OCI-LY3 (cell line): ENCODE results near the gene CD28.

Experiments
- H2AFZ ChIP-seq: fragments of 200-600, 300-600 bp; shearing (Covaris generic); 2 replicates; pipeline ENCODE4 v1.6.0; 2014; ENCODE audit warnings: antibody characterized with exemption, low read depth, low read length
- H3K27ac ChIP-seq: fragments of 200-600, 300-600 bp; sonication (generic); 2 replicates; pipeline ENCODE4 v1.5.1; 2014; ENCODE audit warnings: mild to moderate bottlenecking, low read length, moderate library complexity, mixed read lengths
- H3K27me3 ChIP-seq: fragments of 200-600, 300-600 bp; sonication (generic); 2 replicates; pipeline ENCODE4 v1.6.1; 2014; ENCODE audit warnings: low read depth, low read length, mixed read lengths
- H3K36me3 ChIP-seq: fragments of 200-600, 300-600 bp; sonication (generic); replicated peaks from 2 replicates; pipeline ENCODE3; 2014; ENCODE audit warnings: low read depth, low read length, mixed read lengths
- H3K4me1 ChIP-seq: fragments of 300-600, 200-600 bp; sonication (generic); 2 replicates; pipeline ENCODE4 v1.6.1; 2014; ENCODE audit warnings: low read length, mixed read lengths
- H3K4me2 ChIP-seq: fragments of 200-600, 300-600 bp; sonication (generic); 2 replicates; pipeline ENCODE4 v1.6.1; 2014; ENCODE audit warnings: low read length, mixed read lengths
- H3K4me3 ChIP-seq: fragments of 300-600, 200-600 bp; sonication (generic); 2 replicates; pipeline ENCODE4 v1.5.1; 2014; ENCODE audit warnings: antibody characterized with exemption, mild to moderate bottlenecking, low read length, moderate library complexity
- H3K79me2 ChIP-seq: fragments of 300-600, 200-600 bp; shearing (Covaris generic); 2 replicates; pipeline ENCODE4 v1.6.1; 2014; ENCODE audit warnings: mild to moderate bottlenecking, low read length, mixed read lengths
- H3K9ac ChIP-seq: fragments of 300-600, 200-600 bp; shearing (Covaris generic); 2 replicates; pipeline ENCODE4 v1.6.0; 2014; ENCODE audit warnings: mild to moderate bottlenecking, low read length, moderate library complexity
- H3K9me3 ChIP-seq: fragments of 200-600, 300-600 bp; shearing (Covaris generic); 2 replicates; pipeline ENCODE4 v1.6.1; 2014; ENCODE audit warnings: low read length, mixed read lengths; ENCODE audit not compliant: insufficient read depth
- H4K20me1 ChIP-seq: fragments of 200-600, 300-600 bp; sonication (generic); 2 replicates; pipeline ENCODE4 v1.6.1; 2016; ENCODE audit warnings: low read length, mixed read lengths; ENCODE audit not compliant: insufficient read depth
- CTCF ChIP-seq: fragments of 200-600, 300-600 bp; sonication (generic); IDR thresholded peaks from 2 replicates; pipeline ENCODE4 v1.5.1; 2014; ENCODE audit warnings: antibody characterized with exemption, low read length, low read depth
- EZH2phosphoT487 ChIP-seq: fragments of 200-600 bp; shearing (Covaris generic); IDR thresholded peaks from 2 replicates; pipeline ENCODE4 v1.6.1; 2018; ENCODE audit warnings: antibody characterized with exemption, mixed run types, low read depth

CD28 gene

GRCh38 chr2:203743441-203743981 lies 37.1 kb downstream of the CD28 start:
- H3K27me3 ChIP-seq: no peaks in the 10 kb centered on the region
- peaks cover 5% of the 10 kb centered on the region; the same call in 1 of the 2 replicates for H3K4me1 ChIP-seq
- no peak overlapping the region for H3K9ac ChIP-seq
- no peak overlapping the region for H2AFZ ChIP-seq
- H3K4me2 ChIP-seq: no peak overlapping the region
- no peaks in the 10 kb centered on the region for H3K36me3 ChIP-seq
- H3K9me3 ChIP-seq: no peaks in the 10 kb centered on the region
- no peak overlapping the region for H3K4me3 ChIP-seq
- H4K20me1 ChIP-seq: no peaks in the 10 kb centered on the region
- TF ChIP-seq EZH2phosphoT487 (no peak), CTCF (no peak)
- H3K79me2 ChIP-seq: no peaks in the 10 kb centered on the region
- H3K27ac ChIP-seq: no peak overlapping the region

GRCh38 chr2:203744091-203744490 lies 37.7 kb downstream of the CD28 start:
- H3K27ac ChIP-seq: no peak overlapping the region
- H3K9me3 ChIP-seq: no peaks in the 10 kb centered on the region
- H2AFZ ChIP-seq: no peak overlapping the region
- H3K9ac ChIP-seq: no peak overlapping the region
- H3K36me3 ChIP-seq: no peaks in the 10 kb centered on the region
- peaks cover 5% of the 10 kb centered on the region; the same call in 1 of the 2 replicates for H3K4me1 ChIP-seq
- no peaks in the 10 kb centered on the region for H4K20me1 ChIP-seq
- no peaks in the 10 kb centered on the region for H3K79me2 ChIP-seq
- no peak overlapping the region for H3K4me2 ChIP-seq
- H3K27me3 ChIP-seq: no peaks in the 10 kb centered on the region
- TF ChIP-seq CTCF (no peak), EZH2phosphoT487 (no peak)
- no peak overlapping the region for H3K4me3 ChIP-seq

- no peak for TF ChIP-seq CTCF
- no peak for TF ChIP-seq EZH2phosphoT487
- no peak overlapping the region for H2AFZ ChIP-seq
- H3K9me3 ChIP-seq: no peaks in the 10 kb centered on the region
- H3K27ac ChIP-seq: no peak overlapping the region
- H3K9ac ChIP-seq: no peak overlapping the region
- no peak overlapping the region for H3K4me3 ChIP-seq
- H4K20me1 ChIP-seq: no peaks in the 10 kb centered on the region
- H3K79me2 ChIP-seq: no peaks in the 10 kb centered on the region
- H3K27me3 ChIP-seq: no peaks in the 10 kb centered on the region
- H3K4me1 ChIP-seq: peaks cover 5% of the 10 kb centered on the region; the same call in 1 of the 2 replicates
- H3K36me3 ChIP-seq: no peaks in the 10 kb centered on the region
- no peak overlapping the region for H3K4me2 ChIP-seq
Observed at GRCh38 chr2:203745267-203745666, 38.8 kb downstream of the CD28 start.

- H3K27me3 ChIP-seq: no peaks in the 10 kb centered on the region
- H3K9ac ChIP-seq: no peak overlapping the region
- peaks cover 5% of the 10 kb centered on the region; the same call in 1 of the 2 replicates for H3K4me1 ChIP-seq
- no peak overlapping the region for H3K4me2 ChIP-seq
- H3K9me3 ChIP-seq: no peaks in the 10 kb centered on the region
- no peaks in the 10 kb centered on the region for H3K79me2 ChIP-seq
- TF ChIP-seq EZH2phosphoT487 (no peak), CTCF (no peak)
- no peak overlapping the region for H2AFZ ChIP-seq
- H3K27ac ChIP-seq: no peak overlapping the region
- no peaks in the 10 kb centered on the region for H3K36me3 ChIP-seq
- H3K4me3 ChIP-seq: no peak overlapping the region
- H4K20me1 ChIP-seq: no peaks in the 10 kb centered on the region
Observed at GRCh38 chr2:203748331-203749126, 42.1 kb downstream of the CD28 start.
